PFSK-1 (cell line): ENCODE data around the gene FAXC. TPM values are rescaled to one million over a fixed set of nuclear protein-coding genes. Genes with fewer than 3 reads are reported as not detected.

Experiments
- FOXP2 ChIP-seq: optimal IDR thresholded peaks from 2 replicates; pipeline ENCODE3; 2011; ENCODE audit warnings: borderline replicate concordance, control low read depth, inconsistent platforms; ENCODE audit not compliant: insufficient read depth; ENCODE audit errors: extremely low read length, extremely low read depth
- POLR2AphosphoS5 ChIP-seq: IDR thresholded peaks from 2 replicates; pipeline ENCODE4 v1.6.1; 2012; ENCODE audit warnings: low read depth, mild to moderate bottlenecking, control low read depth, low read length, moderate library complexity
- SIN3A ChIP-seq: IDR thresholded peaks from 2 replicates; pipeline ENCODE4 v1.6.1; 2012; ENCODE audit warnings: mild to moderate bottlenecking, low read length, moderate library complexity, borderline replicate concordance; ENCODE audit not compliant: insufficient read depth
- TAF1 ChIP-seq: IDR thresholded peaks from 2 replicates; pipeline ENCODE4 v1.6.1; 2012; ENCODE audit warnings: low read length, control low read depth, borderline replicate concordance; ENCODE audit not compliant: insufficient read depth
- polyA plus RNA-seq: library from polyadenylated mRNA; unstranded; fragments of >200 nt; gene quantifications from one replicate; pipeline ENCODE4 v1.2.1, GENCODE V29; 2012; ENCODE audit warnings: low read depth, missing spikeins; ENCODE audit not compliant: insufficient read length
- TF ChIP-seq, protein P1 (sequence below), 2 experiments: IDR thresholded peaks; 2 replicates each; pipeline versions ENCODE4 v1.6.1 to v1.8.0; 2011 to 2012; ENCODE audit warnings: low read depth in 2 of 2, low read length in 2 of 2, control low read depth in 1 of 2, inconsistent platforms in 1 of 2, mild to moderate bottlenecking in 1 of 2, moderate library complexity in 1 of 2; ENCODE audit not compliant: insufficient read depth in 1 of 2

FAXC gene
- not detected for polyA plus RNA-seq

DNA sequence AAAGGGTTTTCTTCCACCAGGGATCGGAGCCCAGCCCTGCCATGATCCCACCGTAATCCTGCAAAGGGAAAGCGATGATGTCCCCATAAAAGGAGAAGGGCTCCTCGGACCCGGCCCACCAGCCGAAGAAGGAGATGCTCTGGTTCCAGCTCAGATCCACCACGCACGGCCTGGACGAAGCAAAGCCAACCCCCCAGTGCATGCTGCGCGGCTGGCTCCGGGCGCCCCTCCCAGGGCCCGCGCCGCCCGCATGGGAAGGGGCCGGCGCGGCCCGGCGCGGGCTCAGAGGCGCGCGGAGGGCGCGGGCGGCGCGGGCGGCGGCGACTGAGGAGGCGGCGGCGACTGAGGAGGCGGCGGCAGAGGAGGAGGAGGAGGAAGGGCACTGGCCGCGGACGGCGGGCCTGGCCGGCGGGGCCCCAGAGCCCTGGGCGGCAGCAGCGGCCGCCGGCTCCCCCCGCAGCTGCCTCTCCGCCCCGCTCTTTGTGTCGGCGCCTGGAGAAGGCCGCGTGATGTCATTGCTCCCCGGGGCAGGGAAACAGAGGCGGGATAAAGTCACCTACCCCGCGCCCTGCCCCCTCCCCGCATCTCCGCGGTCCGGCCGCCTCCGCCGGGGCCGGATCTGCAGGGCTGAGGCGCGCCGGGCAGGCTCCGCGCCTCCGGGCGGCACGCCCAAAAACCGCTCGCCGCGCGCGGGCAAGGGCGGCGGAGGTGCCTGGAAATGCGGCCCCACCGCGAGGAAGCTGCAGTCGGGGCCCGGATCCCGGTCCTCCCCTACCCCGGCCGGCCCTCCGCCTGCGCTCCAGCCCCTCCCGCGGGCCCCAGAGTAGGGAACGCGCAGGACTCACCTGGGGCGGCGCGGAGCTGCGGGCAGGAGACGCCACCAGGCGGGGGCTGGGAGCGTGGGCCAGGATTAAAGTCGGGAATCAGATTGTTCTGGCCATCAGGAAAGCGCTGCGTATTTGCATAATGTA is at the start of gene FAXC:
FAXC (minus strand) TSS at position 504 of the 971 bp plus-strand sequence; CDS start at position 202, 302 bp downstream.
- TF ChIP-seq FOXP2 = no peak
- no peak for TF ChIP-seq POLR2AphosphoS5
- no peak for TF ChIP-seq SIN3A
- no peak for TF ChIP-seq TAF1
- TF ChIP-seq, protein P1, sequence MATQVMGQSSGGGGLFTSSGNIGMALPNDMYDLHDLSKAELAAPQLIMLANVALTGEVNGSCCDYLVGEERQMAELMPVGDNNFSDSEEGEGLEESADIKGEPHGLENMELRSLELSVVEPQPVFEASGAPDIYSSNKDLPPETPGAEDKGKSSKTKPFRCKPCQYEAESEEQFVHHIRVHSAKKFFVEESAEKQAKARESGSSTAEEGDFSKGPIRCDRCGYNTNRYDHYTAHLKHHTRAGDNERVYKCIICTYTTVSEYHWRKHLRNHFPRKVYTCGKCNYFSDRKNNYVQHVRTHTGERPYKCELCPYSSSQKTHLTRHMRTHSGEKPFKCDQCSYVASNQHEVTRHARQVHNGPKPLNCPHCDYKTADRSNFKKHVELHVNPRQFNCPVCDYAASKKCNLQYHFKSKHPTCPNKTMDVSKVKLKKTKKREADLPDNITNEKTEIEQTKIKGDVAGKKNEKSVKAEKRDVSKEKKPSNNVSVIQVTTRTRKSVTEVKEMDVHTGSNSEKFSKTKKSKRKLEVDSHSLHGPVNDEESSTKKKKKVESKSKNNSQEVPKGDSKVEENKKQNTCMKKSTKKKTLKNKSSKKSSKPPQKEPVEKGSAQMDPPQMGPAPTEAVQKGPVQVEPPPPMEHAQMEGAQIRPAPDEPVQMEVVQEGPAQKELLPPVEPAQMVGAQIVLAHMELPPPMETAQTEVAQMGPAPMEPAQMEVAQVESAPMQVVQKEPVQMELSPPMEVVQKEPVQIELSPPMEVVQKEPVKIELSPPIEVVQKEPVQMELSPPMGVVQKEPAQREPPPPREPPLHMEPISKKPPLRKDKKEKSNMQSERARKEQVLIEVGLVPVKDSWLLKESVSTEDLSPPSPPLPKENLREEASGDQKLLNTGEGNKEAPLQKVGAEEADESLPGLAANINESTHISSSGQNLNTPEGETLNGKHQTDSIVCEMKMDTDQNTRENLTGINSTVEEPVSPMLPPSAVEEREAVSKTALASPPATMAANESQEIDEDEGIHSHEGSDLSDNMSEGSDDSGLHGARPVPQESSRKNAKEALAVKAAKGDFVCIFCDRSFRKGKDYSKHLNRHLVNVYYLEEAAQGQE (IDR thresholded peaks at IDR 0.05; ENCODE audit: insufficient read depth in 1 of 2, low read depth in 2 of 2, low read length in 2 of 2) = no peak

DNA sequence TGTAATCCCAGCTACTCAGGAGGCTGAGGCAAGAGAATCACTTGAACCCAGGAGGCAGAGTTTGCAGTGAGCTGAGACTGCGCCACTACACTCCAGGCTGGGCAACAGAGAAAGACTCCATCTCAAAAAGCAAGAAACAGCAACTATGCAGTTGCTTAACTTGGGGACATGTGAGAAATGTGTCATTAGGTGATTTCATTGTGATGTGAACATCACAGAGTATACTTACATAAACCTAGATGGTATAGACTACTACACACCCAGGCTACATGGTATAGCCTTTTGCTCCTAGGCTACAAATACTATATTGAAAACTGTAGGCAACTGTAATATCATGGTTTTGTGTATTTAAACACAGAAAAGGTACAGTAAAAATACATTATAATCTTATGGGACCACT is 47.8 kb upstream of the FAXC start:
- TF ChIP-seq FOXP2 (no peak), POLR2AphosphoS5 (no peak), TAF1 (no peak), SIN3A (no peak)
- TF ChIP-seq, protein P1 (IDR thresholded peaks at IDR 0.05; ENCODE audit: insufficient read depth in 1 of 2, low read depth in 2 of 2, low read length in 2 of 2) = no peak

DNA sequence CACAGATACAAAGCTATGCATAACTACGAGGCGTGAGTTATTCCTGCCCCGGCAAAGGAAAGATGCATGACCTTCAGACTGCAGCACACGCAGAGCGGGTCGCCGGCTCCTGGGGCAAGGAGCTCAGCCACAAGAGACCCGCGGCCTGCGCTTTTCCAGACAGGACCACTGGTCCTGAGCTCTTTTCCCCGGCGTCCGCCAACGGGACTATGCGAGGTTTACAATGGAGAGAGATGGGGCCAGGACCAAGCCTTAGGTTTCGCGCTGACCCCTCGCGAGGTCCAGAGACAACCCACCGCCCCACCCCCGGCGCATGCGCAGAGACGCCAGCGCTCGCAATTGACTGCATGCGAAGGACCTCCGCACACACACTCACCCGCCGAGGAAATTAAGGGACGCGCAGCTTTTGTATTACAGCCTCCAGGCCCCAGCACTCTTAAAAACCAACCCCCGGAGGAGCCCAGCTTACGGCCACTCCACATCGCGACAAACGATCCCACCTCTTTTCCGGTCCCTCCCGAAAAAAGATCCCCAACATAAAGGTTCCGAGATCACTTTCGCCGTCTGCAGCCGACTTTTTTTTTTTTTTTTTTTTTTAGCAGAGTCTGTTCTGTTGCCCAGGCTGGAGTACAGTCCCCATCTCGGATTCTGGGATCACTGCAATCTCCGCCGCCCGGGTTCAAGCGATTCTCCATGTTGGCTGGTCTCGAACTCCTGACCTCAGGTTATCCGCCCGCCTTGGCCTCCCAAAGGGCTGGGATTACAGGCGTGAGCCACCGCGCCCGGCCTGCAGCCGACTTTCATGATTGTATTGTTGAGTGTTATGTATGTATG is 44.4 kb upstream of the FAXC start, which contains the start of gene COQ3:
COQ3 (minus strand) TSS at position 498 of the 834 bp plus-strand sequence; CDS start at position 482, 16 bp downstream.
- no peak for TF ChIP-seq FOXP2
- peak; percentile 76 for TF ChIP-seq TAF1
- TF ChIP-seq, protein P1 (IDR thresholded peaks at IDR 0.05; ENCODE audit: insufficient read depth in 1 of 2, low read depth in 2 of 2, low read length in 2 of 2) = peak in 1 of 2 experiments; percentile 34; a peak in 1 of 4 replicates
- peak; percentile 96 for TF ChIP-seq POLR2AphosphoS5
- TF ChIP-seq SIN3A = no peak

DNA sequence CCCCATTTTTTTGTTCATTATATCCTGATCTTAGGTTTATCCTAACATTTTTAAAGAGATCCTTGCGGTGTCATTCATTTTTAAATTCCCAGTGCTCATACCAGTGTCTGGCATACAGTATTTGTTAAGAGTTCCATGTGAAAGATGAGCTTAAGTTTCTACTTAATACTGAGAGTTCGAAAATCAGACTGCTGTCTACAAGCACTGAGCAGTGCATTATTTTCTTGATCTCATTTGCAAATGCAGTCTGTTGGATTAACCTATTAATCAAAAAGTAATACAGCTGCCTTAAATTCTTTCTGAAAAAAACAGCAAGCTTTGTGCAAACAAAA is 43.9 kb upstream of the FAXC start:
- no peak for TF ChIP-seq SIN3A
- TF ChIP-seq, protein P1 (IDR thresholded peaks at IDR 0.05; ENCODE audit: insufficient read depth in 1 of 2, low read depth in 2 of 2, low read length in 2 of 2) = no peak
- TF ChIP-seq POLR2AphosphoS5 = no peak
- TF ChIP-seq TAF1 = no peak
- TF ChIP-seq FOXP2 = no peak
